Activated CD4-positive, alpha-beta T cell treated with anti-CD3 and anti-CD28 coated beads for 4 hours (primary cell): ENCODE measurements around the gene ADAMTS5.

ENCODE experiments used
- DNase-seq, 2 donors: peaks; one replicate each; pipeline ENCODE4 v3.0.0-alpha.2; 2020

The ADAMTS5 gene

GRCh38 chr21:26883768-26884167 is 83.1 kb downstream of the ADAMTS5 start:
- no peak for DNase-seq

- no peak for DNase-seq
These were observed 85.2 kb downstream of the ADAMTS5 start for GRCh38 chr21:26881504-26882228.

- DNase-seq = no peak
These were observed 89.9 kb downstream of the ADAMTS5 start for GRCh38 chr21:26877018-26877417.

- DNase-seq = no peak
These were observed 92.5 kb downstream of the ADAMTS5 start for GRCh38 chr21:26874347-26874746.
